GM12891 (cell line): ENCODE results near the gene NDST4.

Experiments
- PAX5 ChIP-seq: IDR thresholded peaks from 2 replicates; pipeline ENCODE4 v1.6.1; 2011; ENCODE audit warnings: low read length, moderate library complexity, mild to moderate bottlenecking; ENCODE audit not compliant: insufficient read depth, severe bottlenecking
- POLR2A ChIP-seq: IDR thresholded peaks from 2 replicates; pipeline ENCODE4 v1.6.1; 2011; ENCODE audit warnings: low read depth, low read length, control low read depth
- POLR2AphosphoS5 ChIP-seq: IDR thresholded peaks from 2 replicates; pipeline ENCODE4 v1.6.1; 2011; ENCODE audit warnings: low read depth, low read length, control low read depth
- SPI1 ChIP-seq: IDR thresholded peaks from 2 replicates; pipeline ENCODE4 v1.6.1; 2011; ENCODE audit warnings: low read depth, low read length, control low read depth
- TAF1 ChIP-seq: IDR thresholded peaks from 2 replicates; pipeline ENCODE4 v1.6.1; 2011; ENCODE audit warnings: low read depth, low read length, control low read depth

DNA sequence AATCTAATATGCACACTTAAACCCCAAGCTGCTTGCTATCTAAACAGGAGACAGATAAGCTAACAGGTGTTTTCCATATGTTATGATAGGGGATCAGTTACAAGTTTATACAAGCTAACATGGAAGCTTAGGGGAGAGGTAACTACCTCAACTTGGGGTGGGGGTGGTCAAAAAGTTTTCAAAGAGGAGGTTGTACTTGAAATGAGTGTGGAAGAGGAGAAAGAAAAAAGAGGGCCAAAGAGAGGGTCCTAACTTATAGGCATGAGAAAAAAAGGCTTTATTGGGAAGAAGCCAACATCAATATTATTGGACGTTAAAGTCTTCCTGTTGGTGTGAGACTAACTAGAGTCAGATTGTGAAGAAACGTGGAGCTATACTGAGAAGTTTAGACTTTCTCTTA, 205.9 kb downstream of the NDST4 start:
- TF ChIP-seq TAF1 (no peak), POLR2A (no peak), PAX5 (no peak), POLR2AphosphoS5 (no peak), SPI1 (no peak)
